H1 (cell line): ENCODE measurements around the gene LMX1B. TPM values are rescaled to one million over a fixed set of nuclear protein-coding genes. Genes with fewer than 3 reads are reported as not detected.

Source experiments
- CTCF ChIA-PET: fragments of 300-600 bp; sonication (Branson Sonifier 250); formaldehyde crosslinking; loops from one replicate; lab custom pipeline; 2021; ENCODE audit not compliant: partially characterized antibody; lab: Charles Lee
- POLR2A ChIA-PET: fragments of 300-600 bp; sonication (Branson Sonifier 250); formaldehyde crosslinking; loops from one replicate; lab custom pipeline; 2021; ENCODE audit warnings: inconsistent platforms; ENCODE audit not compliant: partially characterized antibody; lab: Charles Lee
- DNase-seq, 2 experiments: peaks; one replicate each; pipeline versions ENCODE4 v3.0.0 to v3.0.0-alpha.2; 2010 to 2022; ENCODE audit warnings: low spot score in 2 of 2, low read depth in 1 of 2, mixed read lengths in 1 of 2
- FAIRE-seq: peaks from 2 replicates; lab custom pipeline; 2011; peaks lifted over from hg19 to GRCh38; lab: Jason Lieb, UNC
- H2AFZ ChIP-seq: 2 replicates; pipeline ENCODE4 v1.8.1; 2012; ENCODE audit warnings: low read length, inconsistent platforms
- H2AK5ac ChIP-seq: 2 replicates; pipeline ENCODE4 v1.6.1; 2013; ENCODE audit warnings: low read depth, low read length
- H2BK120ac ChIP-seq: replicated peaks from 2 replicates; pipeline ENCODE3; 2013; ENCODE audit warnings: low read depth, low read length, inconsistent platforms
- H2BK12ac ChIP-seq: 2 replicates; pipeline ENCODE4 v1.6.1; 2013; ENCODE audit warnings: low read depth, low read length
- H2BK15ac ChIP-seq: 2 replicates; pipeline ENCODE4 v1.6.1; 2013; ENCODE audit warnings: low read length
- H2BK20ac ChIP-seq: 2 replicates; pipeline ENCODE4 v1.6.1; 2013; ENCODE audit warnings: low read length
- H2BK5ac ChIP-seq: 2 replicates; pipeline ENCODE4 v1.6.1; 2013; ENCODE audit warnings: low read depth, low read length
- H3K14ac ChIP-seq: 2 replicates; pipeline ENCODE4 v1.6.1; 2013; ENCODE audit warnings: inconsistent platforms; ENCODE audit not compliant: insufficient read length
- H3K18ac ChIP-seq: 2 replicates; pipeline ENCODE4 v1.6.1; 2013; ENCODE audit warnings: low read length; ENCODE audit errors: extremely low read depth
- H3K23ac ChIP-seq: 2 replicates; pipeline ENCODE4 v1.6.1; 2013; ENCODE audit warnings: inconsistent platforms; ENCODE audit not compliant: insufficient read length
- H3K23me2 ChIP-seq: 2 replicates; pipeline ENCODE4 v1.6.1; 2013; ENCODE audit warnings: low read depth, low read length
- H3K27ac ChIP-seq: 2 replicates; pipeline ENCODE4 v1.6.1; 2011; ENCODE audit warnings: low read depth, low read length, inconsistent platforms
- H3K27me3 ChIP-seq, 4 experiments: replicated peaks in 1 of 4; 1 replicate in 1 of 4; 2 replicates in 3 of 4; pipeline versions ENCODE4 v1.6.1 to v1.8.1; 2011 to 2013; ENCODE audit warnings: low read length in 3 of 4, mild to moderate bottlenecking in 3 of 4, inconsistent platforms in 2 of 4, mixed read lengths in 2 of 4, moderate library complexity in 1 of 4; ENCODE audit not compliant: control insufficient read depth in 3 of 4, insufficient read depth in 3 of 4; ENCODE audit errors: extremely low read depth in 1 of 4
- H3K36me3 ChIP-seq, 4 experiments: 2 replicates each; pipeline versions ENCODE4 v1.6.1 to v1.8.1; 2011 to 2013; ENCODE audit warnings: mild to moderate bottlenecking in 4 of 4, low read length in 3 of 4, moderate library complexity in 2 of 4, control low read depth in 1 of 4, inconsistent platforms in 1 of 4; ENCODE audit not compliant: insufficient read depth in 4 of 4, control insufficient read depth in 2 of 4
- H3K4ac ChIP-seq: replicated peaks from 2 replicates; pipeline ENCODE3; 2013; ENCODE audit warnings: low read length, low read depth, mixed read lengths, inconsistent platforms; ENCODE audit not compliant: insufficient read length
- H3K4me1 ChIP-seq, 4 experiments: replicated peaks in 1 of 4; 1 replicate in 1 of 4; 2 replicates in 3 of 4; pipeline versions ENCODE4 v1.6.1 to v1.8.1; 2011 to 2013; ENCODE audit warnings: low read length in 3 of 4, inconsistent platforms in 2 of 4, mixed read lengths in 1 of 4; ENCODE audit not compliant: insufficient read depth in 4 of 4, control insufficient read depth in 3 of 4
- H3K4me2 ChIP-seq, 2 experiments: 2 replicates each; pipeline versions ENCODE4 v1.6.1 to v1.8.1; 2011 to 2013; ENCODE audit warnings: low read depth in 2 of 2, low read length in 2 of 2, control low read depth in 1 of 2, inconsistent platforms in 1 of 2, mild to moderate bottlenecking in 1 of 2; ENCODE audit not compliant: insufficient read depth in 1 of 2
- H3K4me3 ChIP-seq, 4 experiments: fragments of 200-600, 300-600 bp in 1 of 4; sonication (generic), shearing (Covaris generic), sonication (Bioruptor Twin) in 1 of 4; 2 replicates each; pipeline versions ENCODE4 v1.5.1 to v1.8.1; 2011 to 2016; ENCODE audit warnings: low read length in 4 of 4, low read depth in 3 of 4, control low read depth in 2 of 4, inconsistent platforms in 2 of 4, mild to moderate bottlenecking in 2 of 4, mixed read lengths in 1 of 4, moderate library complexity in 1 of 4; ENCODE audit not compliant: insufficient read depth in 2 of 4; ENCODE audit errors: extremely low read depth in 1 of 4
- H3K56ac ChIP-seq: replicated peaks from 2 replicates; pipeline ENCODE3; 2013; ENCODE audit warnings: low read depth, mild to moderate bottlenecking, mixed read lengths, low read length, inconsistent platforms; ENCODE audit not compliant: insufficient read length
- H3K79me1 ChIP-seq: 2 replicates; pipeline ENCODE4 v1.6.1; 2013; ENCODE audit warnings: low read depth, low read length, control low read depth
- H3K79me2 ChIP-seq, 2 experiments: 2 replicates each; pipeline versions ENCODE4 v1.6.1 to v1.8.1; 2012 to 2013; ENCODE audit warnings: low read length in 2 of 2, mild to moderate bottlenecking in 2 of 2, inconsistent platforms in 1 of 2; ENCODE audit not compliant: insufficient read depth in 2 of 2, control insufficient read depth in 1 of 2
- H3K9ac ChIP-seq, 4 experiments: replicated peaks in 1 of 4; 1 replicate in 1 of 4; 2 replicates in 3 of 4; pipeline versions ENCODE4 v1.6.1 to v1.8.1; 2011 to 2013; ENCODE audit warnings: low read depth in 3 of 4, low read length in 3 of 4, control low read depth in 2 of 4, mild to moderate bottlenecking in 2 of 4, moderate library complexity in 2 of 4, inconsistent platforms in 1 of 4; ENCODE audit errors: extremely low read depth in 1 of 4
- H3K9me3 ChIP-seq, 2 experiments: 2 replicates each; pipeline versions ENCODE4 v1.6.1 to v1.8.1; 2012 to 2013; ENCODE audit warnings: mild to moderate bottlenecking in 2 of 2, moderate library complexity in 2 of 2, control low read depth in 1 of 2, inconsistent platforms in 1 of 2, low read depth in 1 of 2, low read length in 1 of 2, mixed read lengths in 1 of 2; ENCODE audit not compliant: insufficient read depth in 2 of 2
- H4K20me1 ChIP-seq, 2 experiments: replicated peaks in 1 of 2; 2 replicates each; pipeline versions ENCODE3 to v1.8.1; 2011 to 2013; ENCODE audit warnings: inconsistent platforms in 2 of 2, low read length in 2 of 2, mild to moderate bottlenecking in 1 of 2; ENCODE audit not compliant: insufficient read depth in 2 of 2, control insufficient read depth in 1 of 2
- H4K5ac ChIP-seq: 2 replicates; pipeline ENCODE4 v1.6.1; 2013; ENCODE audit warnings: low read length, low read depth, mixed read lengths, inconsistent platforms; ENCODE audit not compliant: insufficient read length
- H4K8ac ChIP-seq: 2 replicates; pipeline ENCODE4 v1.8.0; 2013; ENCODE audit warnings: mild to moderate bottlenecking, moderate library complexity, low read length, inconsistent platforms; ENCODE audit not compliant: insufficient read depth; ENCODE audit errors: extremely low read depth
- H4K91ac ChIP-seq: replicated peaks from 2 replicates; pipeline ENCODE3; 2013; ENCODE audit warnings: low read length, mixed read lengths, inconsistent platforms; ENCODE audit not compliant: insufficient read length
- BACH1 ChIP-seq: IDR thresholded peaks from 2 replicates; pipeline ENCODE4 v1.6.1; 2012; ENCODE audit warnings: low read length, improper control_type of control experiment
- CBX5 ChIP-seq: fragments of 300-800, 300-1000 bp; sonication (generic); IDR thresholded peaks from 2 replicates; pipeline ENCODE4 v1.7.1; 2016; ENCODE audit warnings: antibody characterized with exemption, low read length, low read depth
- CHD1 ChIP-seq: IDR thresholded peaks from 2 replicates; pipeline ENCODE4 v1.6.1; 2012; ENCODE audit warnings: low read depth, low read length, improper control_type of control experiment
- FOSL1 ChIP-seq: IDR thresholded peaks from 2 replicates; pipeline ENCODE4 v1.6.1; 2011; ENCODE audit warnings: mild to moderate bottlenecking, low read depth, low read length, moderate library complexity; ENCODE audit not compliant: insufficient read depth
- KDM1A ChIP-seq: fragments of 200-600, 300-600 bp; sonication (generic); IDR thresholded peaks from 2 replicates; pipeline ENCODE4 v1.7.1; 2016; ENCODE audit warnings: mild to moderate bottlenecking, low read length, borderline replicate concordance
- NANOG ChIP-seq: IDR thresholded peaks from 2 replicates; pipeline ENCODE4 v1.6.1; 2011; ENCODE audit warnings: low read length, low read depth, mild to moderate bottlenecking, inconsistent platforms; ENCODE audit not compliant: insufficient read depth, poor library complexity, severe bottlenecking
- PHF8 ChIP-seq: fragments of 200-600 bp; sonication (generic); conservative IDR thresholded peaks from 2 replicates; pipeline ENCODE4 v1.7.1; 2012; ENCODE audit warnings: low read depth, mild to moderate bottlenecking, inconsistent platforms, low read length, moderate library complexity
- SIN3A ChIP-seq, 2 experiments: IDR thresholded peaks in 1 of 2; conservative IDR thresholded peaks in 1 of 2; 2 replicates each; pipeline ENCODE4 v1.6.1; 2011 to 2012; ENCODE audit warnings: low read length in 2 of 2, improper control_type of control experiment in 1 of 2, low read depth in 1 of 2, mild to moderate bottlenecking in 1 of 2
- TBP ChIP-seq: IDR thresholded peaks from 2 replicates; pipeline ENCODE4 v1.6.1; 2011; ENCODE audit warnings: low read depth, low read length, improper control_type of control experiment
- TEAD4 ChIP-seq: IDR thresholded peaks from 2 replicates; pipeline ENCODE4 v1.6.1; 2012; ENCODE audit warnings: low read depth, low read length, inconsistent platforms, mixed read lengths
- YY1 ChIP-seq: IDR thresholded peaks from 2 replicates; pipeline ENCODE4 v1.6.1; 2011; ENCODE audit warnings: low read depth, mild to moderate bottlenecking, low read length
- polyA plus RNA-seq, 7 experiments: library from polyadenylated mRNA; depleted of rRNA in 3 of 7; stranded (reverse) in 5 of 7; unstranded in 2 of 7; fragments of >200 nt in 5 of 7; fragments of 200-250 nt in 2 of 7; gene quantifications; 1 replicate in 5 of 7; 2 replicates in 1 of 7; 4 replicates in 1 of 7; pipeline versions ENCODE4 v1.2.1 to v1.2.3, GENCODE V29; 2011 to 2013; ENCODE audit warnings: missing spikeins in 2 of 7, mixed read lengths in 2 of 7
- total RNA-seq: library from RNA; stranded (reverse); fragmentation: NEBNext Ultra II Directional; extraction: Animal tissue kit (Norgen Biotek cat#: 25700); gene quantifications from 2 replicates; pipeline ENCODE4 v1.2.1, GENCODE V29; 2021
- TF ChIP-seq, protein P1 (sequence below): IDR thresholded peaks from 2 replicates; pipeline ENCODE4 v1.6.1; 2011; ENCODE audit warnings: low read depth, mild to moderate bottlenecking, low read length; ENCODE audit not compliant: insufficient read depth

Gene LMX1B
- total and polyA plus RNA-seq, 2 of the 8 experiments (the other 6 are each of a cell fraction or from before 2014, with no cell fraction given): 0.09 to 0.37 TPM

DNA sequence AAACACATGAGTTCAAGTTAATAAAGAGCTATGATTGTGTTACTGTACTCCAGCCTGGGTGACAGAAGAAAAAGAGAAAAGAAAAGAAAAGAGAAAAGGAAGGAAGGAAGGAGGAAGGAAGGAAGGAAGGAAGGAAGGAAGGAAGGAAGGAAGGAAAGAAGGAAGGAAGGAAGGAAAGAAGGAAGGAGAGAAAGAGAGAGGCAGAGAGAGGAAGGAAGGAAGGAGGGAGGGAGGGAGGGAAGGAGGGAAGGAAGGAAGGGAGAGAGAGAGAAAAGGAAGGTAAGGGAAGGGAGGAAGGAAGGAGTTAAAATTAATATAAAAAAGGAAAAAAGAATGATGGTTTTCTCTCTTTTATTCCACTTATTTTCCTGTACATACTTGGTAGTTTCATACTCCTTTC, 101.7 kb downstream of the LMX1B start:
- Histone ChIP-seq H2AFZ (no peak overlapping the region), H2BK20ac (no peak overlapping the region), H3K23ac (no peak overlapping the region), H3K56ac (no peak overlapping the region)
- TF ChIP-seq NANOG (no peak), CBX5 (no peak), KDM1A (no peak), PHF8 (no peak), SIN3A (conservative IDR thresholded peaks at IDR 0.05 in 1 of 2, IDR thresholded peaks at IDR 0.05 in 1 of 2; ENCODE audit: low read depth in 1 of 2, low read length in 2 of 2) (no peak), BACH1 (no peak), TEAD4 (no peak), FOSL1 (no peak), CHD1 (no peak), TBP (no peak), YY1 (no peak)
- TF ChIP-seq, protein P1, sequence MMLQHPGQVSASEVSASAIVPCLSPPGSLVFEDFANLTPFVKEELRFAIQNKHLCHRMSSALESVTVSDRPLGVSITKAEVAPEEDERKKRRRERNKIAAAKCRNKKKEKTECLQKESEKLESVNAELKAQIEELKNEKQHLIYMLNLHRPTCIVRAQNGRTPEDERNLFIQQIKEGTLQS: no peak
- TF ChIP-seq, all 59 proteins: peak for 0
- Histone ChIP-seq H4K8ac (no peak overlapping the region), H3K27me3 (no peaks in the 10 kb centered on the region), H4K91ac (no peak overlapping the region), H3K79me2 (no peaks in the 10 kb centered on the region), H3K14ac (no peak overlapping the region), H2BK5ac (no peak overlapping the region), H2BK12ac (no peak overlapping the region), H2AK5ac (no peak overlapping the region), H3K4me2 (no peak overlapping the region), H4K20me1 (no peaks in the 10 kb centered on the region), H2BK120ac (no peak overlapping the region), H3K9me3 (no peaks in the 10 kb centered on the region), H2BK15ac (no peak overlapping the region), H3K4me1 (peaks cover 2 to 9% (median 8%) of the 10 kb centered on the region in 4 experiments; a peak in 6 of 7 replicates), H3K23me2 (no peaks in the 10 kb centered on the region), H4K5ac (no peak overlapping the region), H3K9ac (no peak overlapping the region), H3K27ac (no peak overlapping the region), H3K36me3 (no peaks in the 10 kb centered on the region), H3K4me3 (no peak overlapping the region), H3K18ac (no peak overlapping the region), H3K4ac (no peak overlapping the region), H3K79me1 (no peaks in the 10 kb centered on the region)
- DNase-seq: no peak
- POLR2A ChIA-PET: interaction anchor here (0.6 kb wide), 1 partner anchor 420 kb away, joined by 3 read pairs; no protein-coding TSS in a partner anchor
- no peak for FAIRE-seq
- CTCF ChIA-PET: interaction anchor here (0.6 to 3.7 kb wide), 6 partner anchors 9 to 77 kb away, joined by 3 to 26 read pairs (median 4); no protein-coding TSS in a partner anchor
